Measurements from ENCODE around the gene STAT3.

GRCh38 chr17:42305543-42306384 is 82.5 kb downstream of the STAT3 start:
- TF ChIP-seq CTCF (IDR thresholded peaks at IDR 0.05; ENCODE audit: low read depth, low read length, poor library complexity, severe bottlenecking) (no peak), EZH2phosphoT487 (IDR thresholded peaks at IDR 0.05; ENCODE audit: borderline replicate concordance, low read length) (no peak)

All from DOHH2 (cell line).